Fibroblast of peridontal ligament (primary cell): ENCODE results near the gene AP2M1.

ENCODE experiments used
- DNase-seq: peaks from one replicate; pipeline ENCODE4 v3.0.0-alpha.2; 2010; ENCODE audit errors: extremely low read depth

Gene AP2M1

GRCh38 chr3:184228376-184229137 is 53.9 kb downstream of the AP2M1 start:
- DNase-seq: no peak

DNA sequence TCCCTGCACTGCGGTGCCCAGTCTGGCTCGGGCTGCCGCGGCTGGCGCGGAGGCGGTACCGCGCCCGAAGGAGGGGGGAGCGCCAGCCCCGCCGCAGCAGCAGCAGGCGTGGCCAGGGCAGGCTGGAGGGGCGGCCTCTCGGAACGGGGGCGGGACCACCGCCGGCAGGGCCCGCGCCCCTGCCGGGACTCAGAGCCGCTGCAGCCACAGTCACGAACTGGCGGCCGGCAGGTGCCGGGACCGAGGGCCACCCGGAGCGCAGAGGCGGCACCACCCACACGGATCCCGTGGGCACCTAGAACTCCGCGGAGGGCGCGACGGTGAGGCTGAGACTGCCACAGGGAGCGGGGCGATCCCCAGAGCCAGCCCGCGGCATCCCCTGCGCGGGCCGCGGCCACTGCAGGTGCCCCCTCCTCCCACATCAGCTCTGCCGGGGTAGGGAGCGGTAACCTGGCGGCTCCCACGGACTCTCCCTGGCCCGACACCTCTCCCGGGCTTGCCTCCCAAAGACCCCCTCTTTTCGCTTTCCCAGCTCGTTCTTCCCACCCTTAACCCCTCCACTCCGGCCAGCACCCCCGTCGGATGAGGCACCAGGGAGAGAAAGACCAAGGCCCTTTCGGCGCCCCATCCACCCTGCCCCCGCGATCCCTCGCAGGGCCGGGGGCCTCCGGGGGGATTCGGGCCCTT is 54.9 kb downstream of the AP2M1 start, which contains the start of gene VWA5B2:
TSS of gene VWA5B2 (plus strand) at position 192 of the 687 bp plus-strand sequence. CDS start 944 bp downstream, outside the sequence.
- DNase-seq: no peak

DNA sequence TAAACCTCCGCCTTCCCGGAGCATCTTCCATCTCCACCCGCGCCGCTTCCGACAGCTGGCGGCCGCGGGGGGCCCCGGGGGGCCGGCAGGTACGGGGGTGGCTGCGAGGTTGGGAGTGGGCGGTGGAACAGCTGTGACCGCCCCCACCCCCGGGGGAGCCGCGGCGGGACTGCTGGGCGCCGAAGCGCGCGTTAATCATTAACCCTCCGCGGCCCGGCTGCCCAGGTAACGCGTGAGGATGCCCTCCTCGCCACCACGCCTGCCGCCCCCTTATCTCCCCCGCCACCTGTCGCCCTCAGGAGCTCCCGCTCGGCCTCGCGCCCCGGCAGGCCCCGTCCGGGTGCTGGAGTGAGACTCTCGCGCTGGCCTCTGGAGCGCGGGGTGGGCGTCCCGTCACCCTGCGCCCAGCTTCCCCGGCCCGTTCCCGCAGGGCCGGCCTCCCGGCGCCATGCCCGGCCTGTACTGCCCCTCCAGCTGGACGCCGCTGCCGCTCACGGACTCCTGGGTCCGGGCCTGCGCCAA is 55.5 kb downstream of the AP2M1 start:
- DNase-seq: no peak

DNA sequence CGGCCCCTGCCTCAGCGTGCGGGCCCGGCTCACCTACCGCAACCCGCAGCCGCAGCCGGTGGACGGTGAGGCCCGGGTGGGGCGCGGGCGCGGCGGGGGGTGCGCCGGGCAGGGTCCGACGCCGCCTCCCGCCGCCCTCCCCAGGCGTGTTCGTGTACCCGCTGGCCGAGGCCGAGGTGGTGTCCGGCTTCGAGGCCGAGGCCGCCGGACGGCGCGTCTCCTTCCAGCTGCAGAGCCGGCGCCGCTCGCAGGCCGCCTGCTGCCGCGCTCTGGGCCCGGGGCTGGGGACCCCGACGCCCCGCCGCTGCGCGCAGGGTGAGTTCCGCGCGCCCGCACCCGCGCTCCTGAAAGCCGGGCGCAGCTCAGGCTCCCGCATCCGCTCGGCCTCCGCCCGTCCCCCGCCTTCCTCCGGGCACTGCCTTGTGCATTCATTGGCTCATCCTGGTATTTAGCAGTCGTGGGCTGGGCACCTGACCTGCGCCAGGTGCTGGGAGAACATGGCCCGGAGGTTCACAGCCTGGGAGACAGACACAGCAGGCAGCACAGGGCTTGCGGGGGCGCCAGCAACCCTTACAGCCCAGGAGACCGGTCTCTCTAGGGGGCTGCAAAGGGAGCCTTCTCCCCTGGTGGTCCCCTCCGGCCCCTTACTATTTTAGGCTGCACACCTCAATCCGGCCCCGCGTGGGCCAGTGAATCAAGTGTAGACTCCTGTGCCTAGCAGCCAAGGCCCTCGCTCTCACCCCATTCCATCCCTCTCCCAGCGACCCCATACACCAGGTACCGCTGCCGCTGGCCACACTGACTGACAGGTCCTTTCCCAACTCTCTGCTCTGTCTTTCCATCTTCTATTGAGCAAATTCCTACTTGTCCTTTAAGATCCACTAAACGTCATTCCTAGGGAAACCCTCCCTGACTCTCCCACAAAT is 56.2 kb downstream of the AP2M1 start:
- no peak for DNase-seq

- DNase-seq: no peak
Observed at GRCh38 chr3:184231671-184232070, 57.0 kb downstream of the AP2M1 start.

DNA sequence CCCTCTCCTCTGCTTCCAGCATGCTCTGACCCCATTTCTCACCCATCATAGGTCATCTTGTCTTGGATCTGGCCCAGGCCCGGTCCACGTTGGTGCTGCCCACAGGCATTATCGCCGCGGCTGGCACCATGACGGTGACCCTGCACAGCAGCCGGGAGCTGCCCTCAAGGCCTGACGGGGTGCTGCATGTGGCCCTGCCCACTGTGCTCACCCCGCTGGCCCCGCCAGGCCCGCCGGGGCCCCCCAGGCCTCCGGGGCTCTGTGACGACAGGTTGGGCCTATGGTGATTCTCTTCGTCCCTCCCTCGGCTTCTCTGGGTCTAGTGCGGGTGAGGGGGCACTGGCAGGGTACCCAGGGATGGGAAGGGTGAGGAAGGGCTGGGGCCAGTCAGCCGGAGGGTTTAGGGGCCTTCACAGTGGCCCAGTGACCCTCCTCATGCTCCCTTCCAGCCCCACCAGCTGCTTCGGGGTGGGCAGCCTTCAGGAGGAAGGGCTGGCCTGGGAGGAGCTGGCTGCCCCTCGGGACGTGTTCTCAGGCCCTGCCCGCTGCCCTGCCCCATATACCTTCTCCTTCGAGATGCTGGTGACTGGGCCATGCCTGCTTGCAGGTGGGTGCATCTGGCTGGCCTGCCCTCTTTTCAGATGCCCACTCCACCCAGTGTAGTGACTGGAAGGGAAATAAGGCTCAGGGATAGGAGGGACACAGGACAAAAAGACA is 58.6 kb downstream of the AP2M1 start:
- no peak for DNase-seq
